Middle frontal gyrus (tissue), 1 donor: ENCODE results near the gene SART3.
"Not testable (repeated sequence)": the region's sequence is repeated elsewhere in the genome, so short reads cannot be mapped to it uniquely, and the experiment has no call there.

Experiments used
- DNase-seq: peaks from one replicate; pipeline ENCODE4 v3.0.0-alpha.2; 2015; ENCODE audit warnings: low spot score; ENCODE audit errors: extremely low spot score

Gene SART3

GRCh38 chr12:108563136-108563803 lies 2.3 kb upstream of the SART3 start:
- DNase-seq = peak; percentile 76

GRCh38 chr12:108562348-108563135 lies 1.6 kb upstream of the SART3 start, which contains the start of gene ISCU:
TSS of gene ISCU (plus strand) at chr12:108562596. CDS start at chr12:108562623, 27 bp downstream.
- DNase-seq = peak; percentile 99

- no peak for DNase-seq
Measured at GRCh38 chr12:108561852-108562347, 927 bp upstream of the SART3 start.

DNA sequence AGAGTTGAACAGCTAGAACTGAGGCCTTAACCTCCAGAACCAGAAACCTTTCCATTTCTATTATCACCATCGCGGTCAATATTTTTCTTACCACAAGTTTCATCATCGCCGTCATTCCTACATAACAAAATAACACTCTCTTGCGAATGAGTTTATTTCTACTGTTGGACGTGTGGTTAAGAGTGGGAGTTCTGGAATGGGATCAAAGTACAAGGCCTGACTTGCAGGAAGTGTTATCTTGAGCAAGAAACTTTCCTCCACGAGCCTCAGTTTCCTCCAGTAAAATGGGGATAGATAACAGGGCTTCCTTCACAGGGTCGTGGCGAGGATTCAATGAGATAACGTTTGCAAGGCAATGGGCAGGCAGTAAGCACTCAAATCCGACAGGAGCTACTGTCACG lies 652 bp downstream of the SART3 start:
- no peak for DNase-seq

GRCh38 chr12:108559748-108560147 lies 1.2 kb downstream of the SART3 start:
- DNase-seq = no peak

- no peak for DNase-seq
Measured at GRCh38 chr12:108559007-108559655, 1.8 kb downstream of the SART3 start.

DNA sequence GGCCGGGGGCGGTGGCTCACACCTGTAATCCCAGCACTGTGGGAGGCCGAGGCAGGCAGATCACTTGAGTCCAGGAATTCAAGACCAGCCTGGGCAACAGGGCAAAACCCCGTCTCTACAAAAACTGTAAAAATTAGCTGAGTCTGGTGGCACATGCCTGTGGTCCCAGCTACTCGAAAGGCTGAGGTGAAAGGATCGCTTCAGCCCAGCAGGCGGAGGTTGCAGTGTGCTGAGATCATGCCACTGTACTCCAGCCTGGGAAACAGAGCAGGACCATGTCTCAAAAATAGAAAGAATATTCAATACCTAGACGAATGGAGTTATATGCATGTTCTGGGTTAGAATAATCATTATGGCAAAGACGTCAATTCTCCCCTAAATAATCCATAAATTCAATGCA lies 5.6 kb downstream of the SART3 start:
- not testable (repeated sequence) for DNase-seq

DNA sequence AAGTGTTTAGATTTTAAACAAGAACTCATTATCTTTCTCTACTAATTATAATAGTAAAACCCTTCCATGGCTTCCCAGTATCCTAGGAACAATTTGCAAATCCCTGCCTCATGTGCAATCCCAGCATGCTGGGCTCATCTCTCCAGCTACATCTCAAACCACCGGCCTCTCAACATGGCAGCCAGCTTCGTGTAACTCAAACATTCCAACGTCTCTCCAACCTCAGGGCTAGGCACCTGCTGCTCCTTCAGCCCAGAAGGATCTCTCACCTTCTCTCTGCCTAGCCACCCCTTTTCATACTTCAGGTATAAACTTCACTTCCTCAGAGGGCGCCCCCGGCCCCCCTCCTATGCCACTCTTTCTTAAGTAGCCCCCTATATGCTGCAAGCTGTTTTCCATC lies 7.2 kb downstream of the SART3 start:
- DNase-seq = no peak

- no peak for DNase-seq
Measured at GRCh38 chr12:108551535-108551934, 9.4 kb downstream of the SART3 start.

- DNase-seq = no peak
Measured at GRCh38 chr12:108548954-108549521, 11.9 kb downstream of the SART3 start.

DNA sequence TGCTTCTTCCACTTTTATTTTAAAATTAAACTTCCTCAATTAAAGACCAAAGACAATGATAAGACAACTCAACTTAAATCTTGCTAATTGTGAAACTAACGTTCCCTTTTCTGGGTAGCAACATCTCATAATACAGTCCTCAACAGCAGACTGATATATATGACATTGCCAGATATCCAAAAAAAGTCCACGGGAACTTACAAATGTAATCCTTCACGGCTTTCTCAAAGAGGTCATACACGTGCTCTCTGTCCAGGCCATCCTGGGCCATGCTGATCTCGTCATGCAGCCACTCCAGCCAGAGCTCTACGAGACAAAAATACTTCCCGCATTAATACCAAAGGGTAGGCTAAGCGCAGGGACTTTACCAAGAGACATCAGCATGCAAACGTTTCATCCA lies 13.3 kb downstream of the SART3 start:
- DNase-seq = no peak

DNA sequence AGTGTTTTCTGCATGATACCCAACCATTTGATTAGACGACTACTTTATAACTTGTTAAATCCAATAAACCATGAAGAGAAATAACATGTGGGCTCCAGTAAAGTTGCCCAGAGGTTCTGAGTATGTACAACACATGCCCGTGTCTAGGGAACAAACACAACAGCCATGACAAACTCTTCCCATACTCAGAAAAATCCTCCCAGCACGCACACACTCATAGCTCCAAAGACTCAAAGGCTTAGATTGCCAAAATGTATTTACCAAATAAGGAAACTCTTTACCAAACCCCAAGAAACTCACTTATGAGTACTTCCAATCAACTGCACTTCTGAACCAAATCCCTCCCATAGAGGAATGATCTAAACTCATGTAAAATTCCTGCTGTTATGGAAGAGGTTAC lies 17.3 kb downstream of the SART3 start:
- DNase-seq = no peak

GRCh38 chr12:108542320-108542719 lies 18.7 kb downstream of the SART3 start:
- DNase-seq = no peak

GRCh38 chr12:108538616-108539195 lies 22.3 kb downstream of the SART3 start:
- no peak for DNase-seq

- DNase-seq = no peak
Measured at GRCh38 chr12:108538146-108538545, 22.8 kb downstream of the SART3 start.

GRCh38 chr12:108531929-108532848 lies 28.8 kb downstream of the SART3 start:
- DNase-seq = no peak

DNA sequence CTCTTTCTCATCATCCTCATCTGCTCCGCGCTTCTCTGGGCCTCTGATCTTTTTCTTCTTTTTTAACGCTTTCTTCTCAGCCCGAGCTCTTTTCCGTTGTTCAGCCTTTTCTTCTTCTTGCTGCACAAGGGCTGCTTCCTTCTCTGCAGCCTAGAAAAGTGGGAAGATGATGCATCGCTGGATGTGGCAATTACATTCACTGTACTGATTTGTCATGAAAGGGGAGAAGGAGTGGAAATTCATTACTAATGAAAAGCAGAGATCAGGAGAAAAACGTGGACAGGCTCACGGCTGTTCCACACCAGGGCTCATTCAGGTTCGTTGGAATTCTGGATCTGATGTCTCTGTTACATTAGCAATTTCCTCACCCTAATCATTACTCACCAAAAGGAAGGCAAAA lies 30.8 kb downstream of the SART3 start:
- no peak for DNase-seq

- no peak for DNase-seq
Measured at GRCh38 chr12:108527166-108527496, 33.8 kb downstream of the SART3 start.

GRCh38 chr12:108526482-108527165 lies 34.3 kb downstream of the SART3 start:
- no peak for DNase-seq

- no peak for DNase-seq
Measured at GRCh38 chr12:108525681-108526080, 35.3 kb downstream of the SART3 start.
